ENCODE data around the gene CST7.

CST7 gene

GRCh38 chr20:24981790-24982189 is 32.7 kb downstream of the CST7 start:
- peak in 1 of 2 experiments; percentile 91 for DNase-seq (ENCODE audit: low read depth in 1 of 2, low spot score in 1 of 2)
- no peak overlapping the region for H3K4me3 ChIP-seq (replicated peaks; ENCODE audit: insufficient read depth, low read length)
- TF ChIP-seq SPI1 (IDR thresholded peaks at IDR 0.05; ENCODE audit: borderline replicate concordance, low read depth) (peak; percentile 35; the same call in 1 of the 2 replicates), GABPA (IDR thresholded peaks at IDR 0.05; ENCODE audit: low read depth) (no peak)
- H3K27me3 ChIP-seq (ENCODE audit: insufficient read depth, poor library complexity, severe bottlenecking), result no peaks in the 10 kb centered on the region
- H3K27ac ChIP-seq (replicated peaks), result peak overlapping the region; percentile 75

DNA sequence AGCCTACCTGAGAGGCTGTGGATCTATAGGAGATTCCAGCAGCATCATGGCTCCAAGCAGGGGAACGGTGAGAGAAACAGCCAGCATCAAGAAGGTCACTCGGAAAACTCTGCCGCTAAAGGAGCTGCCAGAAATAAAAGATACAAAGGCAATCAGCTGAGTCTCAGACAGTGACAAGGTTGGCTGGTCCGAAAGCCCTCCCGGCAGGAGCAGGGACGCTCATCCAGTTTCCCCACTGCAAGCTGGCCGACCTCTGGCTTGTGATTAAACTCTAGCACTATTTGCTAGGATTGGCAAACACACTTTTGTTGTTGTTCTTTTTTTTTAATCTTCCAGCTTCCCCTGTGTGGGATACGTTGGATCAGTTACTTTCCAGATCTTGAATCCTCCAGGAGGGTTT is 34.8 kb downstream of the CST7 start:
- H3K27ac ChIP-seq (replicated peaks), result peak overlapping the region; percentile 75
- H3K27me3 ChIP-seq (ENCODE audit: insufficient read depth, poor library complexity, severe bottlenecking), result no peaks in the 10 kb centered on the region
- no peak for DNase-seq (ENCODE audit: low read depth in 1 of 2, low spot score in 1 of 2)
- TF ChIP-seq POLR2AphosphoS5 (IDR thresholded peaks at IDR 0.05; ENCODE audit: low read depth), result no peak
- no peak for TF ChIP-seq SPI1 (IDR thresholded peaks at IDR 0.05; ENCODE audit: borderline replicate concordance, low read depth)
- TF ChIP-seq GABPA (IDR thresholded peaks at IDR 0.05; ENCODE audit: low read depth), result no peak
- no peak for TF ChIP-seq REST (IDR thresholded peaks at IDR 0.05; ENCODE audit: insufficient replicate concordance, low read depth)
- no peak for TF ChIP-seq CTCF (IDR thresholded peaks at IDR 0.05; ENCODE audit: insufficient read depth, low read length)
- no peak overlapping the region for H3K4me3 ChIP-seq (replicated peaks; ENCODE audit: insufficient read depth, low read length)

GRCh38 chr20:24984961-24985640 is 36.0 kb downstream of the CST7 start:
- Histone ChIP-seq H3K27me3 (ENCODE audit: insufficient read depth, poor library complexity, severe bottlenecking) (no peaks in the 10 kb centered on the region), H3K27ac (replicated peaks) (peak overlapping the region; percentile 75), H3K4me3 (replicated peaks; ENCODE audit: insufficient read depth, low read length) (no peak overlapping the region)
- TF ChIP-seq POLR2AphosphoS5 (IDR thresholded peaks at IDR 0.05; ENCODE audit: low read depth), result 0 out of 2 replicates have a peak, but pooled peaks have one; percentile 39
- TF ChIP-seq SPI1 (IDR thresholded peaks at IDR 0.05; ENCODE audit: borderline replicate concordance, low read depth), result 0 out of 2 replicates have a peak, but pooled peaks have one; percentile 12
- no peak for TF ChIP-seq GABPA (IDR thresholded peaks at IDR 0.05; ENCODE audit: low read depth)
- TF ChIP-seq REST (IDR thresholded peaks at IDR 0.05; ENCODE audit: insufficient replicate concordance, low read depth), result peak; percentile 65
- no peak for TF ChIP-seq CTCF (IDR thresholded peaks at IDR 0.05; ENCODE audit: insufficient read depth, low read length)
- DNase-seq (ENCODE audit: low read depth in 1 of 2, low spot score in 1 of 2), result peak in 1 of 2 experiments; percentile 90

- peak overlapping the region; percentile 75 for H3K27ac ChIP-seq (replicated peaks)
- H3K27me3 ChIP-seq (ENCODE audit: insufficient read depth, poor library complexity, severe bottlenecking), result no peaks in the 10 kb centered on the region
- TF ChIP-seq POLR2AphosphoS5 (IDR thresholded peaks at IDR 0.05; ENCODE audit: low read depth) (no peak), REST (IDR thresholded peaks at IDR 0.05; ENCODE audit: insufficient replicate concordance, low read depth) (no peak), SPI1 (IDR thresholded peaks at IDR 0.05; ENCODE audit: borderline replicate concordance, low read depth) (no peak), GABPA (IDR thresholded peaks at IDR 0.05; ENCODE audit: low read depth) (no peak), CTCF (IDR thresholded peaks at IDR 0.05; ENCODE audit: insufficient read depth, low read length) (no peak)
- DNase-seq (ENCODE audit: low read depth in 1 of 2, low spot score in 1 of 2), result no peak
- no peak overlapping the region for H3K4me3 ChIP-seq (replicated peaks; ENCODE audit: insufficient read depth, low read length)
These were observed 36.7 kb downstream of the CST7 start for GRCh38 chr20:24985802-24986201.
